ENCODE data around the gene STEAP3.

The STEAP3 gene

DNA sequence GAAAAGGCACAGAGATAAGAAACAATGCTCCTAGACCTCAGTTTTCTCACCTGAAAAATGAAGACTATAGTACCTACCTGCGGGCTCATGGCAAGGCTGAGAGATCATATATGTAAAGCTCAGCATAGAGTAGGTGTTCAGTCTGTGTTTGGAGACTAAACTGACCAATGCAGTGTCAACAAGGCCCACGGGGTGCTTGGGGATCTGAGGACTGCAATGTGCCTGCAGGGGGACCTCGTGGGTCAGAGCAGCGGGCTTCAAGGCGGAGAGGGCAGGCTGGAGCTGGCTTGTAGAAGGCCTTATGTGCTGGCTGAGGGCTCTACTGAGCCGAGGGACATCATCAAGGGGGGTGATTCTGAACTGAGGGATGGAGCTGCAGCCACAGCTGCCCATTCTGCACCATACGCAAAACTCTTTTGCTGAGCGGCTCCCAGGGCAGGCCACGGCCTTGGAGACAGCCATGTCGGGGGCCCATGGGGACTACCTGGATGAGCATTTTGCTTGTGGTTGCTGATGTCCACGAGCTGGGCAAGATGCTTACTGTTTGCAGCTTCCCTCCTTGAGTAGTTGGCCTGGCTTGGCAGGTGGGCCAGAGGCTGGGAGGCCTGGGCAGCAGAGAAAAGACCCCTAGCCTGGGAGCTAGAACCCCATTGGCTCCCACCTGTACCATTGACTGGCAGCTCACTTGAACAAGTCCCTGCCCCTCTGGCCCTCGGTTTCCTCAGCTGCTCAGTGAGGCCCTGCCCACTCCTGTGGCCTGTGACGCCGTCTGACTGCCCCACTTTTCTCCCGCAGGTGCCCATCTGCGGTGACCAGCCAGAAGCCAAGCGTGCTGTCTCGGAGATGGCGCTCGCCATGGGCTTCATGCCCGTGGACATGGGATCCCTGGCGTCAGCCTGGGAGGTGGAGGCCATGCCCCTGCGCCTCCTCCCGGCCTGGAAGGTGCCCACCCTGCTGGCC is 23.5 kb downstream of the STEAP3 start:
- DNase-seq (ENCODE audit: low read depth) = no peak

GRCh38 chr2:119247844-119248271 is 24.2 kb downstream of the STEAP3 start:
- DNase-seq (ENCODE audit: low read depth) = no peak

DNA sequence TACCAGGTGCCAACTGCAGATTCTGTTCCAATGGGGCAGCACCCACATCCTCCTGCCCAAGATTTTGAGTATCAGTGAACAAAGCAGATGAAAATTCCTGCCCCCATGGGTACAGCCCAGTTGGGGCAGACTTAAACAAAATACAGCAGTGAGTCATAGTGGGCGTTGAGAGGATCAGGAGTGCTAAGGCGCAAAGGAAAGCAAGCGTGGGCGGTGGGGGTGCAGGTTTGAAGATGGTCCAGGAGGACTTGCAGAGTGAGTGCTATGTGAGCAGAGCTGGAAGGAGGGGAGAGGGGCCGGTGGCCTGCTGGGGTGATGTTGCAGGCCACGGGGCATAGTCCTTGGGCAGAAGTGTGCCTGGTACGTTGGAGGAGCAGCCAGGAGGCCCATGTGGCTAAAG is 24.7 kb downstream of the STEAP3 start:
- no peak for DNase-seq (ENCODE audit: low read depth)

DNA sequence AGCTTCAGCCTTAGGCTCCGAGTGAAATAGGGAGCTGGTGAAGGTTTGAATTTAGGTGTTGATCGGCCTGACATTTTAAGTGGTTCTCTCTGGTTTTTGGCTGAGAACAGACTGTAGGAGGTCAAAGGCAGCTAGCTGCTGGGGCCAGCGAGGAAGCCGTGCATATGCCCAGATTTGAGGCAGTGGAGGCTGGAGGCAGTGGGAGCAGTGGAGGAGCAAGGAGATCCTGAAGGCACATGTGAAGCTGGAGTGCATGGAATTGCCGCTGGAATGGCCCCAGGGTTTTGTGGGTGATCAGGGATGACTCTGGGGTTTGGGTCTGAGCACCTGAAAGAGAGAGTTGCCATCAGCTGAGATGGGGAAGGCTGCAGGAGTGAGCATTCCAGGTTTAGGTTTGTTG is 25.1 kb downstream of the STEAP3 start:
- DNase-seq (ENCODE audit: low read depth) = no peak

DNA sequence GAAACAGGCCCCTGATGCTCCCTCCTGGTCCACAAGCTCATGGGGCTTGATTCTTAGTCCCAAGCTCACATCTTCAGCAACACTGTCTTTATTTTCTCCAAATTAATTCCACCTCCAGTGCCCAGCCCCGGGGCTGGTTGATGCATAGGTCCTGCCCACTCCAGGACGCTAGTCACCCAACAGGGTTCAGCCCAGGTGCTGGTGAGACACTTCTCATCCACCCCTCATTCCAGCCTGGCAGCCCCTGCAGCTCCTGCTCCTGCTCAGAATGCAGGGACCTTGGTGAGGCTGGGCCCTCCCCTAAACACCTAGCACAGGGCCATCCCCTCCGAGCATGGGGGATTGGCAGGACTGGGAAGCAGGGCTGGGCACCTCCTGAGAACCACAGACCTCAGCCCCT is 25.7 kb downstream of the STEAP3 start:
- no peak for DNase-seq (ENCODE audit: low read depth)

- no peak for DNase-seq (ENCODE audit: low read depth)
Observed at GRCh38 chr2:119249855-119250717, 26.5 kb downstream of the STEAP3 start.

DNA sequence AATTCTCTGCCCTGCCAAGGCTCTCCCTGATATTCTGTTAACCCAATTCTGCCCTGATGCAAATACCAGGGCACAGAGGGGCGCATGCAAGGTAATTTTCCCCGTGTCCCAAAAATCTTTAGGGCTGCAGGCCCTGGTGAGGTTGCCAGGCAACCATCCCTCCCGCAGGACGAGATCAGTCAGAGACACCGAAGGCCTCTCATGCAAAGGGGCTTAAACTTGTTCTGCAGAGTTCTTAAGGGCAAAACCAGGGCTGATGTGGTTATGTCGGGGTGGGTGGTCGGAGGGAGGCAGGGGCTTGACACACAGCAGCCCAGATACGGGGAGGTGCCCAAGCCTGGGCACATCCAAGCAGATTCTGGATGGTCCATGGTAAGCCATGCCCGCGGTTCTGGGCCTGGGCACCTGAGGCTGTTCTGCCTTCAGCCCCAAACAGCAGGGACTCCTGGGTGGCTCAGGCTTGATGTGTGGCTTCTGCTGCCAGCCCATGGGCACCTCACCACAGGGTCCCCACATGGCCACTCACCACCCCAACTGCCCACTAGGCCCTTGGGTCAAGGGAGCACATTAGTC is 27.2 kb downstream of the STEAP3 start:
- no peak for DNase-seq (ENCODE audit: low read depth)

DNA sequence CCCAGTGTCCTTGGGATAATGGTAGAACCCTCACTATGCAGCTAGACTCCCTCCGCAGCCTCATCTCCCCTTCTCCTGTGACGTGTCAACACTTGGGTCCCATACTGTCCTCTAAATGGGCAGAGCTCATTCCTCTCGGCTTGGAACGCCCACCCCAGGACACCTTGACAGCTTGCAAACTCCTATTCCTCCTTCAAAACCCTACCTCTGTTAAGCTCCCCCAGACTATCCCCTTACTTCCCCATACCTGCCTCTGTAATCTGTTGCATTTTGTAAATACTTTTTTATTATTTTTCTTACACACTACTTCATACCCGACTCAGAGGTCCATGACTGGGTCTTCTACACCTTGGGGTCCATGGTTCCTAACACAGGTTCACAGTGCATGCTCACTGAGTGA is 28.0 kb downstream of the STEAP3 start:
- no peak for DNase-seq (ENCODE audit: low read depth)

DNA sequence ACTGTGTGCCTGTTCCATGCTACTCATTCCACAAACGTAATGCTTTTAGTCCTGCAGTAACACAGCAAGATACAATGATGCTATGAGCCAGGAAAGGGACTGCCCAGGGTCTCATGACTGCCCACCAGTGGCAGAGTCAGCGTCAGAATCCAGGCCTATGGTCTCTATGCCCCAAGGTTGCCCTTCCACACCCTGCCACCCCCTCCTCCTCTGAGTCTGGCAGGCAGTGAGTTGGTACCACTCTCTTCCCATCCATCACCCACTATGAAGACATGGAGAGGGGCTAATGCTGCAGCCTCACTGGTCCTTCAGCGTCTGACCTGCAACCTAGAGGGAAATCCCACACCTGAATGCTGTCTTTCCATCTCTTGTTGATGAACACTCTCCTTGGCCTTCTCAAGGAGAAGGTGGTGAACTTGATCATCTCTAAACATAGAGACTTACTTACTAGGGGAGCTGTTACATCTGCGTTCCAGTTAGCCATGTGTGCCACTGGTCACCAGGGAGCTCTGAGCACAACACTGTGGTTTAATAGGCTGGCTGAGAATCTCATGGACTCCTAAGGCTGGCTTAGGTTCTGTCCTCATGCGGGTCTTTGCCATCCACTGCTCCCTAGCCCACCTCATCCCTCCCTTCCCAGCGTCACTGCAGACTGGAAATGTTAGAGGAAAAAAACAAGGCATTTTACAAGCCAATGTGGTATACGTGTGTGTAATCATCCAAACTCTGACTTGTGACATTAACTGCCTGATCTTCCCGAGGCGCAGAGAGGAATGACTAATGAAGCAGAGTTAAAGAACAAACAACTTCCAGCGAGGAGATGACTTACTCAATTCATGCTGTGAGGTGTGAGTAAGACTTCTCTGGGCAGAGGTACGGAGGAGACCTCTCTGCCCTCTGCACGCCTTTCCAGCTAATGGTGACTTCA is 28.8 kb downstream of the STEAP3 start:
- no peak for DNase-seq (ENCODE audit: low read depth)

GRCh38 chr2:119253114-119253702 is 29.6 kb downstream of the STEAP3 start:
- DNase-seq (ENCODE audit: low read depth) = no peak

DNA sequence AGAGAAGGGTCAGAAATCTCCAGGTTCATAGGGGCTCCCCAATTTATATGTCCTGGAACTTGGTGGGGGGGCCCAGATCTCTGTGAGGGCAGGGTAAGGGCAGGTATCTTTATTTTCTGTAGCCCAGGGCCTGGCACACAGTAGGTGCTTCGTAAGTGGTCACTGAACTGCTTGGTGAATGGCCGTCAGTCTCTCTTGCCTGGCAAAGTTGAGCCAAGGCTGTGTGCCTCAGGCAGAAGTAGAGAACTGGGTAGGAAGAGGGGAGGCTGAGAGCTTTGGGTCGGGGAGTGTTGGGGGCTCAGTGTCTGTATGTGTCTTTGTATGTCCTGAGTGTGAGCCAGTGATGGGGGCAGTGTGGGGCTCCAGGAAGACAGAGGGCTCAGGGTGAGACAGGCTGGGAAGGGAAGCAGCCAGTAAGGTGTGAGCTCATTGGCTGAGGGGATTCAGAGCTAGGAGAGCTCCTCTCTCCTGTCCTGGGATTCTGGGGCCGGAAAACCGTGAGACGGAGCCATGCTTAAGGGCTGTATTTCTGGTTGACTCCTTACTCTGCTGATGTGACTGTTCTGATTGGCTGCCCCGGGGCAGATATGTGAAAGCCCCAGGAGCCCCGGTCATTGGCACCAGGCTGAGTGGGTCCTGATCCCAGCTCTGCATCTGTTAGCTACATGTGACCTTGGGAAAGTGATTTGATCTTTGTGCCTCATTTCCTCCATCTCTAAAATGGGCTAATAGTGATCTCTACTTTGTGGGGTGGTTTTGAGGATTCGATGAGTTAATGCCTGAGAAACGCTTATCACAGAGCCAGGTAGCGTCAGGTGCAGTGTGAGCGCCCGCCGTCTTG is 30.3 kb downstream of the STEAP3 start:
- DNase-seq (ENCODE audit: low read depth) = no peak

DNA sequence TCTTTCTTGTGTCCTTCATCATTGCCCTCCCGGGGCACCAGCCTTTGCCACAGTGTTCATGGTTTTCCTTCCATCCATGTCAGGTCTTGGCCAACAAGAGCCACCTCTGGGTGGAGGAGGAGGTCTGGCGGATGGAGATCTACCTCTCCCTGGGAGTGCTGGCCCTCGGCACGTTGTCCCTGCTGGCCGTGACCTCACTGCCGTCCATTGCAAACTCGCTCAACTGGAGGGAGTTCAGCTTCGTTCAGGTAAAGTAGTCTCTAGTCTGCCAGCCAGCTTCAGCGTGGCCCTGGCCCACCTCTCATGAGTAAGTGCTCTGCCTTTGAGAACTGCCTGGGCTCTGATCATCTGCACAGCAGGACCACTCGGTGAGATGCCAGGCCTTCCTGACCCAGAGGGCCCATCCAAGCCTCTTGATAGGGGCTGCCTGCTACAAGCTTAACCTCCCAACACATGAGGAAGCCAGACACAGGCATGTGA is 31.0 kb downstream of the STEAP3 start:
- no peak for DNase-seq (ENCODE audit: low read depth)

DNA sequence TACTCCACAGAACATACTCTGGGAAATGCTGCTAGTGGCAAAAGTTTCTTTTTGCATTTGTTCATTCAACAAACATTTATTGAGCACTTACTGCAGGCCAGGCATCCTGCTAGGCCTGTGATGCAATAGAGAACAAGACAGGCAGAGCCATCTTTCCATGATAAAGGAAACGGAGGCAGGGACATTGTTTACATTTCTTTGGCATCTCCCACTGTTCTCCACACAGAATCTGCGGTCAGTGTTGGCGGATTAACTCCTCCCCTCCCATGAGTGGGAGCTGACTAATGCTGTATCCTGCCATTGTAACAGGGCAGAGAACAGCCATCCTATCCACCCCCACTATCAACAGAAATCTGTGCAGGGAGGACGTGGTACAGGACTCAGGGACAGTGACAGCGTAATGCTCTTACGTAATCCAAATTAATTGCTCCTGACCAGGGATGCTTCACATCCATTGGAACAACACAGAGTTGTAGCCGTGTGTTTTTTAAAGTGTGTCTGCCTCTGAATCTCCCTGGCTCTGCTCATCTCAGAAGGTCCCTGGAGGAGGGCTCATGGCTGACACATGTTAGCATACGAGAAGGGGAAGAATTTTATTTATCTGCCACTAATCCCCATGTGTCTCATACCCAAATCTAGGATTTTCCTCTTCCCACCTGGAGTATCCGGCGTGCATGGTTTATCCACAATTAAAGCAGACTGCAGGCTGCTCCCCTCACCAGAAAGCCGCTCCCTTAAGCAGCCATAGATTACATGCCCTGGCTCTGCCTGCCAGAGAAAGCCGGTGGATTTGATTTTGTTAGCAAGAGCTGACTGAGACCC is 32.3 kb downstream of the STEAP3 start:
- no peak for DNase-seq (ENCODE audit: low read depth)

GRCh38 chr2:119256582-119256921 is 32.9 kb downstream of the STEAP3 start:
- no peak for DNase-seq (ENCODE audit: low read depth)

GRCh38 chr2:119257198-119257597 is 33.6 kb downstream of the STEAP3 start:
- DNase-seq (ENCODE audit: low read depth) = no peak

GRCh38 chr2:119259296-119259860 is 35.7 kb downstream of the STEAP3 start:
- no peak for DNase-seq (ENCODE audit: low read depth)

DNA sequence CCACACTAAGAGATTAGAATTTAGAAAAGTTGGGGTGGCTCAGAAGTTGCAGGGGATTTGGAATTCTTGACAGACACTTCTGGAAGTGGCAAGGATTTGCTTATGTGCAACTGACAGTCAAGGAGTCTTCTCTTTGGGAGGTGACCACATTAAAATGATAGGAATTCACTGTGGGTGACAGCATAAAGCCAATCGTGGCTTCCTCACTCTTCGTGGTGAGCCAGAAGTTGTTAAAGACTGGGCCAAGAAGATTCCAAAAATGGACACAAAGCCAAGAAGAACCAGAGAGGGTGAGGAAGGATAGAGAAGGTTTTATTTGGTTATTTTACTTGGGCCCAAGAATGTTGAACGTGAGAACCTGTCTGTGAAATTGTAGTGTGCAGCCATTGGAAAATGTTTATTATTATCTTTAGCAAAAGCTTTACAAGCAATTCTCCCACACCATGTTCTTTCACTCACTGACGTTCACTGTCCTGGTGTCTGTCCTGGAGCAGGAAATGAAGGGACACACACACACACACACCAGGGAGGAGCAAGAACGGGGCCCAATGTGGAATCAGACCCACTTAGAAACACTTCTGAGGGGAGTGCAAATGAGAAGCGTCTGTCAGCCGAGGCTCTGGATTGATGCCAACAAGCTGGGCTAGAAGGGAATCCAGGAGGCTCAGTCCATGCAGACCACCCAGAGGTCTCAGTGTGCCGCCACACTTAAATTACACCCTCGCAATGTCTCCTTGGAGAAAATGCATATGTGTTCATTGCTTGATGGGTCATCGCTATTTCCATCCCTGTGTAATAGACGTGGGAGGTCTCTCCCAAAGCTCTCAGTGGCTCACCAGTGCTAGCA is 37.2 kb downstream of the STEAP3 start:
- no peak for DNase-seq (ENCODE audit: low read depth)
